Measurements from ENCODE around the gene OSBPL6.
"Not testable (repeated sequence)": the region's sequence is repeated elsewhere in the genome, so short reads cannot be mapped to it uniquely, and the experiment has no call there.

OSBPL6 gene

GRCh38 chr2:178197791-178198190, 3.5 kb downstream of the OSBPL6 start:
- DNase-seq (ENCODE audit: low read depth in 2 of 2, low spot score in 1 of 2): no peak

GRCh38 chr2:178198441-178198840, 4.1 kb downstream of the OSBPL6 start:
- DNase-seq (ENCODE audit: low read depth in 2 of 2, low spot score in 1 of 2): not testable (repeated sequence)

- no peak for DNase-seq (ENCODE audit: low read depth in 2 of 2, low spot score in 1 of 2)
These were observed 5.0 kb downstream of the OSBPL6 start for GRCh38 chr2:178199334-178199733.

- DNase-seq (ENCODE audit: low read depth in 2 of 2, low spot score in 1 of 2): no peak
These were observed 6.0 kb downstream of the OSBPL6 start for GRCh38 chr2:178200331-178200730.

- no peak for DNase-seq (ENCODE audit: low read depth in 2 of 2, low spot score in 1 of 2)
These were observed 8.6 kb downstream of the OSBPL6 start for GRCh38 chr2:178202927-178203326.

- no peak for DNase-seq (ENCODE audit: low read depth in 2 of 2, low spot score in 1 of 2)
These were observed 10.7 kb downstream of the OSBPL6 start for GRCh38 chr2:178204977-178205376.

GRCh38 chr2:178205853-178206521, 11.7 kb downstream of the OSBPL6 start:
- no peak for DNase-seq (ENCODE audit: low read depth in 2 of 2, low spot score in 1 of 2)

GRCh38 chr2:178208336-178208735, 14.0 kb downstream of the OSBPL6 start:
- no peak for DNase-seq (ENCODE audit: low read depth in 2 of 2, low spot score in 1 of 2)

GRCh38 chr2:178208817-178209216, 14.5 kb downstream of the OSBPL6 start:
- no peak for DNase-seq (ENCODE audit: low read depth in 2 of 2, low spot score in 1 of 2)

GRCh38 chr2:178211460-178211859, 17.1 kb downstream of the OSBPL6 start:
- DNase-seq (ENCODE audit: low read depth in 2 of 2, low spot score in 1 of 2): no peak

GRCh38 chr2:178211943-178212342, 17.6 kb downstream of the OSBPL6 start:
- DNase-seq (ENCODE audit: low read depth in 2 of 2, low spot score in 1 of 2): no peak

GRCh38 chr2:178213991-178214390, 19.7 kb downstream of the OSBPL6 start:
- DNase-seq (ENCODE audit: low read depth in 2 of 2, low spot score in 1 of 2): no peak

GRCh38 chr2:178219247-178219646, 24.9 kb downstream of the OSBPL6 start:
- no peak for DNase-seq (ENCODE audit: low read depth in 2 of 2, low spot score in 1 of 2)

GRCh38 chr2:178220814-178221213, 26.5 kb downstream of the OSBPL6 start:
- no peak for DNase-seq (ENCODE audit: low read depth in 2 of 2, low spot score in 1 of 2)

- DNase-seq (ENCODE audit: low read depth in 2 of 2, low spot score in 1 of 2): no peak
These were observed 27.2 kb downstream of the OSBPL6 start for GRCh38 chr2:178221556-178221955.

- no peak for DNase-seq (ENCODE audit: low read depth in 2 of 2, low spot score in 1 of 2)
These were observed 29.5 kb downstream of the OSBPL6 start for GRCh38 chr2:178223806-178224205.

- no peak for DNase-seq (ENCODE audit: low read depth in 2 of 2, low spot score in 1 of 2)
These were observed 30.9 kb downstream of the OSBPL6 start for GRCh38 chr2:178225006-178225805.

GRCh38 chr2:178227187-178227586, 32.9 kb downstream of the OSBPL6 start:
- DNase-seq (ENCODE audit: low read depth in 2 of 2, low spot score in 1 of 2): no peak

GRCh38 chr2:178229927-178230326, 35.6 kb downstream of the OSBPL6 start:
- DNase-seq (ENCODE audit: low read depth in 2 of 2, low spot score in 1 of 2): no peak

- no peak for DNase-seq (ENCODE audit: low read depth in 2 of 2, low spot score in 1 of 2)
These were observed 36.1 kb downstream of the OSBPL6 start for GRCh38 chr2:178230396-178230795.

- DNase-seq (ENCODE audit: low read depth in 2 of 2, low spot score in 1 of 2): no peak
These were observed 39.1 kb downstream of the OSBPL6 start for GRCh38 chr2:178233428-178233827.

GRCh38 chr2:178234648-178235047, 40.3 kb downstream of the OSBPL6 start:
- DNase-seq (ENCODE audit: low read depth in 2 of 2, low spot score in 1 of 2): no peak

All from stimulated activated CD8-positive, alpha-beta memory T cell treated with anti-CD3 and anti-CD28 coated beads, Interleukin-4, amount 100 ng/mL, for 4 hours (primary cell).